Muscle layer of colon (tissue), 2 donors: ENCODE results near the gene RPTOR.
"Not testable (repeated sequence)": the region's sequence is repeated elsewhere in the genome, so short reads cannot be mapped to it uniquely, and the experiment has no call there.

Experiments
- H3K27ac ChIP-seq: one replicate; pipeline ENCODE4 v1.7.0; 2013; ENCODE audit warnings: low read depth, mild to moderate bottlenecking, low read length, moderate library complexity
- H3K27me3 ChIP-seq, 2 donors: one replicate each; pipeline ENCODE4 v1.7.0; 2013; ENCODE audit warnings: low read length in 2 of 2, mild to moderate bottlenecking in 2 of 2; ENCODE audit not compliant: insufficient read depth in 2 of 2, control insufficient read depth in 1 of 2
- H3K36me3 ChIP-seq: one replicate; pipeline ENCODE4 v1.7.0; 2013; ENCODE audit warnings: mild to moderate bottlenecking, low read length; ENCODE audit not compliant: insufficient read depth
- H3K4me1 ChIP-seq: one replicate; pipeline ENCODE4 v1.7.0; 2013; ENCODE audit warnings: mild to moderate bottlenecking, low read length; ENCODE audit not compliant: insufficient read depth
- H3K4me3 ChIP-seq, 2 donors: one replicate each; pipeline ENCODE4 v1.7.0; 2013; ENCODE audit warnings: low read length in 2 of 2, low read depth in 1 of 2, mild to moderate bottlenecking in 1 of 2, moderate library complexity in 1 of 2
- H3K9ac ChIP-seq: one replicate; pipeline ENCODE4 v1.7.0; 2013; ENCODE audit warnings: low read length
- H3K9me3 ChIP-seq: one replicate; pipeline ENCODE4 v1.7.0; 2013; ENCODE audit warnings: mild to moderate bottlenecking, low read length
- donor health status: abdominal sarcoma.
- donor health status: Adenocarcinoma of cecum.

The RPTOR gene

GRCh38 chr17:80613732-80614071 lies 69.1 kb downstream of the RPTOR start:
- Histone ChIP-seq H3K4me3 (no peak overlapping the region), H3K27me3 (no peaks in the 10 kb centered on the region), H3K36me3 (no peaks in the 10 kb centered on the region), H3K4me1 (no peaks in the 10 kb centered on the region), H3K9ac (no peak overlapping the region), H3K27ac (no peak overlapping the region), H3K9me3 (no peaks in the 10 kb centered on the region)

GRCh38 chr17:80614332-80615047 lies 69.9 kb downstream of the RPTOR start:
- Histone ChIP-seq H3K4me3 (no peak overlapping the region), H3K9me3 (no peaks in the 10 kb centered on the region), H3K27ac (no peak overlapping the region), H3K36me3 (no peaks in the 10 kb centered on the region), H3K9ac (no peak overlapping the region), H3K27me3 (no peaks in the 10 kb centered on the region), H3K4me1 (no peaks in the 10 kb centered on the region)

- H3K4me3 ChIP-seq, result no peak overlapping the region
- no peak overlapping the region for H3K27ac ChIP-seq
- H3K4me1 ChIP-seq, result no peaks in the 10 kb centered on the region
- no peaks in the 10 kb centered on the region for H3K9me3 ChIP-seq
- H3K9ac ChIP-seq, result no peak overlapping the region
- no peaks in the 10 kb centered on the region for H3K27me3 ChIP-seq
- no peaks in the 10 kb centered on the region for H3K36me3 ChIP-seq
Measured at GRCh38 chr17:80615376-80615775, 70.7 kb downstream of the RPTOR start.

DNA sequence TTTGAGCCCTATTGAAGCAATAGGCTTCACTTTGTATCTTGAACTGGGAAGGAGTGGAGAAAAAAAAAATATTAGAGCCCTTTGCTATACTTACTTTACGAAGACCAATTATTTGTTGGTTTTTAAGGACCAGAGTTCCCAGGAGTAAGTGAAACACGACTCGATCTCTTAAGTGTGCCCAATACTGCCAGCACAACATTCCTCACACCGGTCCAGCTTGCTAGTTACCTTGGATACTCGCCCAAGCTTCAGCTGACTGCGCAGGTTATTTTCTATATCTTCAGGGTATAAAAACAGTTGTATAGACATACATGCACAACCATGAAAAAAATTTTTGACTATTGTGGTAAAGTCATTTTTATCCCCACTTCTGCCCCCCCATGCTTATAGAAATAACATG lies 72.1 kb downstream of the RPTOR start:
- Histone ChIP-seq H3K9me3 (no peaks in the 10 kb centered on the region), H3K27ac (no peak overlapping the region), H3K4me1 (no peaks in the 10 kb centered on the region), H3K9ac (no peak overlapping the region), H3K36me3 (no peaks in the 10 kb centered on the region), H3K27me3 (no peaks in the 10 kb centered on the region), H3K4me3 (no peak overlapping the region)

DNA sequence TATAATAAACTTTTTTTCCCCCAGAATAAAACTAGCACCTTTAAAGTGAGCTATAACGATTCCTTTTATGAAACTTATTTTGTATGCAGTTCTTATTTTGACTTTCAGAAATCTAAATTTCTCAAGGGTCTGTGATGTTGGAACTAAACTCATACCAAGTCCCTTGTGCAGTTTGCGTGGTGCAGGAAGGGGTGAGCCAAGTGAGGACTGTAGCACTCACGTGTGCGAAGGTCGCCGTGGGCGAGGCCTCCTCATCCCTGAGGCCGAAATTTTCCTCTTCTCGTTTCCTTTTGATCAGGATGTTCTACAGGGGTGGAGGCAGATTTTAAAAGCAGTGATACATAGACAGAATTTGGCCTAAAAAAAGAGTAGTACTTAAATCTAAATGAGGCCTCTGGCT lies 73.7 kb downstream of the RPTOR start:
- Histone ChIP-seq H3K4me3 (no peak overlapping the region), H3K27ac (no peak overlapping the region), H3K36me3 (no peaks in the 10 kb centered on the region), H3K9me3 (no peaks in the 10 kb centered on the region), H3K27me3 (no peaks in the 10 kb centered on the region), H3K9ac (no peak overlapping the region), H3K4me1 (no peaks in the 10 kb centered on the region)

DNA sequence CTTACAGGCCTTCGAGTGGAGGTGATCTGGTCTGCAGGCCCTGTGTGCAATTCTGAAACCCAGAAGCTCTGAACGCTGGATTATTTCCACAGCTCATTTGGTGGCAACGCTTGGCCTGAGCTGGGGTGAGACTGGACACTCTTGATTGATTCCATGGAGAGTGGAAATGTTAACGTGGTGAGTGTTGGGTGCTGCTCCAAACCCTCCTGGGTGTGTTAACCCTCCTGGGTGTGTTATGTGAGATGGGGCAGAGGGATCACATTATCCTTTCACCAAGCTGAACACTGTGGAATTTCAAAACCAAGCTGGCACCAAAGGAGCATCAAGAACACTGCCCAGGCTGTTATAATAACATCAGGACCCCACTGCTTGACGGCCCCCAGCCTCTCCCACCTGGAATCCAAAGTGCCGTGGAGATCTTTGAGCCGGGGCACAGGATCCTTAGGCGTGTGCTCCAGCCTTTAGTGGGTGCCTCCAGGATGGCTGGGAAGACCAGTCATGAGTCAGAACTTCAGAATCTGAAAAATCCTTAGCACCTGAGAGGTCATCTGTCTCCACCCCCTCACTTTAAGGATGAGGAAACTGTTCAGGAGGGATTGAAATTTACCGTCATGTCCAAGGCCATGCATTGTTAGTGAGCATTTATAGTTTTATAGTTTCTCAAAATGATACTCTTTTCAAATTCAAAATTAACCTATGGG lies 75.0 kb downstream of the RPTOR start:
- no peaks in the 10 kb centered on the region for H3K9me3 ChIP-seq
- H3K4me1 ChIP-seq, result no peaks in the 10 kb centered on the region
- no peaks in the 10 kb centered on the region for H3K36me3 ChIP-seq
- H3K4me3 ChIP-seq, result no peak overlapping the region
- no peak overlapping the region for H3K27ac ChIP-seq
- no peaks in the 10 kb centered on the region for H3K27me3 ChIP-seq
- H3K9ac ChIP-seq, result no peak overlapping the region

GRCh38 chr17:80621335-80621996 lies 76.8 kb downstream of the RPTOR start:
- Histone ChIP-seq H3K27ac (no peak overlapping the region), H3K9ac (no peak overlapping the region), H3K4me1 (no peaks in the 10 kb centered on the region)

DNA sequence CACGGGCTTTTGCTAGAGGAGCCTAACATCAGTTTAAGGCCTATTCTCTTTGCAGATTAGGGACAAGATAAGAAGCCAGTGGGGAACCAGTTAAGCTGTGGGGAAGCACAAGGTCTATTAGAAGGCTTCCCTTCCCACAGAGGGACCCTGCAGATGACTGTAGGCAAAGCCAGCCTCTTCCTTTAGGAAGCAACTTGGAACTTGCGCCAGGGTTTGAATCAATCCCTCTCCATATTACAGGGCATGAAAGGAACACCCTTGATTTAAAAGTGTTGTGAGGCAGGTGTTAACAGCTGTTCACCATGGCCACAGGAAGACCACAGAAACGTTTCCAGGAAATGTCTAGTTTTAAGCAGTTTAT lies 77.3 kb downstream of the RPTOR start:
- H3K27me3 ChIP-seq, result no peaks in the 10 kb centered on the region

More at GRCh38 chr17:80621335-80621996, 76.8 kb downstream of the RPTOR start:
- H3K9me3 ChIP-seq, result no peaks in the 10 kb centered on the region
- H3K4me3 ChIP-seq, result no peak overlapping the region
- H3K27me3 ChIP-seq, result no peaks in the 10 kb centered on the region
- H3K36me3 ChIP-seq, result no peaks in the 10 kb centered on the region

GRCh38 chr17:80624864-80625263 lies 80.2 kb downstream of the RPTOR start:
- H3K27me3 ChIP-seq, result no peaks in the 10 kb centered on the region
- no peak overlapping the region for H3K27ac ChIP-seq
- no peak overlapping the region for H3K4me3 ChIP-seq
- no peaks in the 10 kb centered on the region for H3K9me3 ChIP-seq
- H3K4me1 ChIP-seq, result no peaks in the 10 kb centered on the region
- no peaks in the 10 kb centered on the region for H3K36me3 ChIP-seq
- no peak overlapping the region for H3K9ac ChIP-seq

More for the DNA sequence above, 77.3 kb downstream of the RPTOR start:
- H3K4me1 ChIP-seq, result no peaks in the 10 kb centered on the region
- H3K27ac ChIP-seq, result no peak overlapping the region
- H3K9ac ChIP-seq, result no peak overlapping the region
- H3K36me3 ChIP-seq, result no peaks in the 10 kb centered on the region
- H3K9me3 ChIP-seq, result no peaks in the 10 kb centered on the region
- no peak overlapping the region for H3K4me3 ChIP-seq

- no peak overlapping the region for H3K9ac ChIP-seq
- no peaks in the 10 kb centered on the region for H3K9me3 ChIP-seq
- no peak overlapping the region for H3K4me3 ChIP-seq
- no peaks in the 10 kb centered on the region for H3K4me1 ChIP-seq
- H3K27ac ChIP-seq, result no peak overlapping the region
- H3K27me3 ChIP-seq, result no peaks in the 10 kb centered on the region
- no peaks in the 10 kb centered on the region for H3K36me3 ChIP-seq
Measured at GRCh38 chr17:80625627-80626026, 81.0 kb downstream of the RPTOR start.

- H3K4me1 ChIP-seq, H3K27ac ChIP-seq, H3K9ac ChIP-seq, H3K4me3 ChIP-seq, H3K36me3 ChIP-seq, H3K9me3 ChIP-seq, H3K27me3 ChIP-seq: not testable (repeated sequence)
Measured at GRCh38 chr17:80628881-80629280, 84.2 kb downstream of the RPTOR start.
